IPS-NIHi7 (cell line): ENCODE results near the gene PYROXD2.

Source experiments
- DNase-seq: peaks from one replicate; pipeline ENCODE4 v3.0.0; 2012; ENCODE audit warnings: mixed read lengths; ENCODE audit errors: extremely low spot score

The PYROXD2 gene

DNA sequence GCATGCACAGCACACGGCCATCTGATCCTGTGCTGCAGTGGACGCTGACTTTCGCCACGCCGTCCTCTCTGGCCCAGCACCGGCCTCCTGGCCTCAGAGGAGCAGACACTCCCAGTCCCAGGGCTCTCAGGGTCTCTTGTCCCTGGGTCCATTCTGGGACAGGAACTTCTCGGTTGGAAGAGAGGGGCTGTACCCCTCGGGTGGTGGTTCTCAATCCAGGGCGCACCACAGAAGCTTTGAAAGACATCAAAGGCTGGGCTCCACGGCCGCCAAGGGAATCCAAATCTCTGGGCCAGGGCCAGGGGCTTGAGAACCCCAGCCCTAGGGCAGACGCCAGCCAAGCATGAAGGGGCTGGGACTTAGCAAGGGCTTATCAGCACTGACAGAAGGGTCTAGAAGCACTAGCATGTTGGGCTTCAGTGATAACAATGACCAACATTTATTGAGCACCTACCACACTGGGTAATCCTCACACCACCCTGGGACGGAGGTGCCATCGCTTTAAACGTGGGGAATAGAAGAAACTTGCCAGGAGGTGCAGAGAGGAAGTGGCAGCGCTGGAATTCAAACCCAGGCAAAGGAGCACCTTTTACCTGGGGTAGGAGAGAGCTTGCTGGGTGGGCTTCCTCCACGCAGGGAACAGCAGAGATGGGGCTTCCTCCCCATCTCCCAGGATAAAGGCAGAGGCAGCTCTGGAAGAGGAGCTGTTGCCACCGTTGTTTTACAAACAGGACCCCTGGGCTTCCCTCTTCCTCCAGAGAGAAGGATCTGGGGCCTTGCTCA, 1.8 kb upstream of the PYROXD2 start:
- DNase-seq = no peak

DNA sequence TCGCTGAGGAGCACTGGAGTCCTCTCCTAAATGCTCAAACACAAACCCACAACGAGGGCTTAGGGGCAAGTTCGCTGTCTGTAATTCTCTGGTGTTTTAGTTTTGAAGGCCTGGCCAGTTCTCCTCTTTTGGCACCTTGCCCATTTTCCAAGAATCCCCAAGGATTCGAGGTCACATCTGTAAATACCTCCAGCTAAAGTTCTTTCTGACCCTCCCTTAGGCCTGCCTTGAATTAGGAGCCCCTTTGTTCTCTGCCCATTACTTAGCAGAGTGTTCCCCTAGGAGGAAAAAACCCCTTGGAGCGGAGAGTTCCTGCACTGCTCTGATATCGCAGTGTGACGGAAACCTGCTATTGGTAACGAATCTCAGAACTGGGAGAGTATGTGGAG, 743 bp upstream of the PYROXD2 start:
- no peak for DNase-seq

DNA sequence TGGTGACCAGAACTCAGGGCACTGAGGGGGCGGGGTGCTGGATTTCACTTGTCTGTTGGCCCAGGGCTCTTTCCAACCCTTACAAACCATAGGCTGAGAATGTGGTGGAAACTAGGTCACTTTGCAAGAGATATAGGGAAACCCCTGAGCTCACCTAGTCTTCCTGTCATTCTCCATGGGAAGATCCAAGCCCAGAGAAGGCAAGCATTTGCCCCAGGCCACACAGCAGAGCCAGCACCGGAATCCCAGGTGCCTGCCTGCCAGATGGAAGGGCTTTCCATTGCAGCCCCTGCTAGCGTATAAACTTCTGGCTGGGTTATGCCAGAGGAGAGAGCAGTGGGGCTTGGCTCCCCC, 427 bp downstream of the PYROXD2 start:
- no peak for DNase-seq

DNA sequence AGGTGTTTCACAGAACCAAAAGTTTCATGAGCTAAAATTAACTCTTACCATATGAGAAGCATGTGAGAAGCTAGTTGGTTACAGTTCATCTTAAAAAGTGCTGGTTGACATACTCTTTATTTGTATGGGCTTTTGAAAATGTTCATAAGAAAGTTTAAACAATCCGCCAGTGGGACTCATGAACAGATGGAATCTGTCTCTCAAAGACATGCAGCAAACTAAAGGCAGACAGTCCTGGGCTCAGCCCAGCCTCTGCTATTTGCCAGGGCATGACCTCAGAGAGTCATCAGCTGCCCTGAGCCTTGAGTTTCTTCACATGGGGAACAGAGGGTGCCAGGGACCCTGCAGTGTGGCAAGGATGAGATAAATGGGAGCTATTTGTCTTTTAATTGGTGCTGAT, 3.2 kb downstream of the PYROXD2 start:
- no peak for DNase-seq

DNA sequence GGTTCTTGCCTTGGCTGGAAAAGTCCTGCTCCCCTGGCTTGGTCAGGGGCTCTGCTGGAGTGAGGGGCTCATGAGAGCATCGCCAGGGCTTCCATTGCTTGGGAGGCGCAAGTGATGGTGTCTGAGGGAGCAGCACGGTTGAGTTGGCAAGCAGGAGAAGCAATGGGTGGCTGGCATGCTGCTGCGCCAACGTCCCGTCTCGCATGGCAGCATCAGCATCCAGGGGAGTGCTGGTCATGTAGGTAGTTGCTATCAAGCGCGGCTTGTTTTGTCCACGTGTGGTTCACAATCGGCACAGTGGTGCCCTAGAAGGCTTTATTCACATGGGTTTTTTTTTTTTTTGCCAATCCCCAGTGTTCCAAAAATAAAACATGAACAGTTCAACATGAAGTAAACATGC, 3.8 kb downstream of the PYROXD2 start:
- no peak for DNase-seq

DNA sequence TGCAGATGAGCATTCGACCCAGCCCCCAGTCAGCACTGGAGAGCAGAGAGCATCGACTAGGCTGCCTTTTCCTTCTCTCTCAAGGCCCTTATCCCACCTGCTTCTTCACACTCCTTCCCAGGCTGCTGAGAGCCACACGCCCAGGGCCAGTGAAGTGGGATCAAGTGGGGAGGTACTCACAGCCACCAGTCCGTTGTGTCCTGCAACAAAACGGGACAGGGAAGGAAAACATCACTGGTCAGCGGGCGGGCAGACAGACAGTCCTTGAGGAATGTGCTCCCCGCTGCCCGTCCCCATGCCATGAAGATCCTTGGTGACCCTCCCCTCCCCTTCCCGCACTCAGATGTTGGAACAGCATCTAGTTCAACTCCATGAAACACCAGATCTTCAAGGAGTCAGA, 4.2 kb downstream of the PYROXD2 start:
- no peak for DNase-seq

DNA sequence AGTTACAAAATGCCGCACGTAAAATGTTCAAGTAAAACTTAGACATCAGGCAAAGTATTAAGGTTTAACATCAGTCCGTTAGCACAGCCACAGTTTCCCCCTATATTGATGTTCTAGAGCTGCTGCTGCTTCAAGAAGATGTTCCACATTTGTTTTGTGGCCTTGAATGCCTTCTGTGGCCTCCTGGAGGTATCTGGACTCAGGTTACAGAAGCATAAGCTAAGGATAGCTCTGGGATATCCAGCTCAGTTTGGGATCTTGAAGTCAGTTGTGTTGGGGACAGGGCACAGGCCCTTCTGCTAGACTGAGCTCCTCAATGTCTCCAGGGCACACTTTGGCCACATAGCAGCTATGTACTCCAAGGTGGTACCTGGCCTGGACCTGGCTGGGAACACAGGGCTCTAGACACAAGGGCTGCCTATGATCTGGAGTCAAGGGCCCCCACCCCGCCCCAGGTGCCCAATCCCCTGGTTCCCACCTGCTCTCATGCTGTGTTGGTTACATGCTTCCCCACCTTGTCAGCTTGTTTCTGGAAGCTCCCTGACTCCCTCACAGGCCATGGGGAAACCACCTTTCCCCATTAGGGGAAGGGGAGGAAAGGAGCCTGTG, 4.7 kb downstream of the PYROXD2 start:
- DNase-seq = no peak

DNA sequence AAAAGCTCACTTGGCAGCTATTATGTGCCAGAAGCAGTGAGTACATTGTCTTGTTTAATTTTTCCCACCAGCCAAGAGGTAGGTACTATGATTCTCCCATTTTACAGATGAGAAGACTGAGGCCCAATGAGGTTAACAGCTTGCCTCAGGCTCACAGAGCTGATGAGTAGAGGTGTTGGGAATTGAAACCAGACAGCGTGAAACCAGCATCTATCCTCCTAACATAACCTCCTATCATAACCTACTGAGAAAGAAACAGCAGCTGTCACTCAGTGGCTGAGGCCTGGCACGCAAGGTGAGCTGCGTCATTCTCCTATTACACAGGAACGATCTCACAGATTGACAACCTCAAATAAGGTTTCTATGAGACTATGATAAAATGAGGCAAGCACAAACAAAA, 6.2 kb downstream of the PYROXD2 start:
- no peak for DNase-seq

DNA sequence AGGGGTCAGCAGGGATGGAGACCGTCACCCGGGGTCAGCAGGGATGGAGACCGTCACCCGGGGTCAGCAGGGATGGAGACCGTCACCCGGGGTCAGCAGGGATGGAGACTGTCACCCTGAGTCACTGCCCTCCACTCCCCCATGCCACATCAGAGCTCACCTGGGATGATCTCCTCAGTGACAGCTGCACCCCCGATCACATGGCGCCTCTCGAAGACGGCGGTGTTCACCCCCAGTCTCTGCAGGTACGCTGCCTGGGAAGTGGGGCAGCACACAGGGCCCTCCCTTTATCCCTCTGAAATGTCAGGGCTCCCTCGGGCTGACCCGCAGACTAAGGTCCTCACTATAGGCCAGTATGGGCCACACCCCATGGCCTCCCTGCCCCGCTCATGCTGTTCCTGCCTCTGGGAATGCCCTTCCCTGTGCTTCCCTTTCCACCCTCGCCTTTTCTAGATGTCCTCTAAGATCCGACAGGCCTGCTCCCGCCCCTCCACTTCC, 7.2 kb downstream of the PYROXD2 start:
- DNase-seq = no peak

DNA sequence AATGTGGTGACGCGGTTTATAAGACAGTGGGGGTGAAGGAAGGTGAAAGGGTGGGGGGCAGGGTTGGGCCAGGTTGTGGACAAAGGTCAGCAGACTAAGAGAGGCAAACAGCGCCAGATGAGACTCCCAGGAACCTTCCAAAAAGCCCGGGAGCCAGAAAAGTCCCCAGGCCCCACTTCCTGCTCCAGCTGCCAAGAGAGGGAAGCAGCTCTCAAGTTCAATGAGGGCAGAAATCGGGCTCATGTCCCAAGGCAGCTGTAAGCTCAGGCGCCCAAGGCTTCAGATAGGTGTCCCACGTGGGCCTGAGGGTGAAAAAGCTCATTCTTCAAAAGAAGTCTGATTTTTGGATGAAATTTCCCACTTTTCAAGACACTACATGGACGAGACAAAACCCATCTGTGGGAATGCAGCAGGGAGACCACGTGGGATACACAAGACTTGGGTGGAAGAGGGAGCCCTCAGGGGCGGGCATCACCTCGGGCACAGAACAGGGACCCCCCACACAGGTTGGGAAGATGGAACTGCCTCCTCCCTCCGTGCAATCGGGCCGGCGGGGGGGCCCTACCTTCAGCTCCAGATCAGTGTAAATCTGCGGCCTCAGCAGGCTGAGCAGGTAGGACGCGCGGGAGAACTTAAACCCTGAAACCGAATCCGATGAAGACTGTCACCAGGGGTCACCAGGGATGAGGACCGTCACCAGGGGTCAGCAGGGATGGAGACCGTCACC, 7.8 kb downstream of the PYROXD2 start:
- no peak for DNase-seq

DNA sequence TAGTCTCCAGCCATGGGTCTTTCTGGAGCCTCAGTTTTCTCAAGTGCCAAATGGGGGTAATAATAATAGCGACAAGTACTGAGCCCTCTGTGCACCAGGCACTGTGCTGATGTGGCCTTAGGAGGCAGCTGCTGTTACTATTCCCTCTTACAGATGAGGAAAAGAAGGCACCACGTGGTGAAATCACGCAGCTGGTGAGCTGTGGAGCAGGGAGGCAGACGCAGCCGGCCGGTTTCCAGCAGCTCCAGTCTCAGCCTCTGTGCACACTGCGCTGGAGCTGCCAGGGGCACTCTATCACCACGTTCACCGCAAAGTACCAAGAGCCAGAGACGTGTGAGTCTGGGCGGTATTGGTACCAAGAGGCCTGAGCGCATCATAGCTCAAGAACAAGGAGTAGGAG, 9.6 kb downstream of the PYROXD2 start:
- no peak for DNase-seq

DNA sequence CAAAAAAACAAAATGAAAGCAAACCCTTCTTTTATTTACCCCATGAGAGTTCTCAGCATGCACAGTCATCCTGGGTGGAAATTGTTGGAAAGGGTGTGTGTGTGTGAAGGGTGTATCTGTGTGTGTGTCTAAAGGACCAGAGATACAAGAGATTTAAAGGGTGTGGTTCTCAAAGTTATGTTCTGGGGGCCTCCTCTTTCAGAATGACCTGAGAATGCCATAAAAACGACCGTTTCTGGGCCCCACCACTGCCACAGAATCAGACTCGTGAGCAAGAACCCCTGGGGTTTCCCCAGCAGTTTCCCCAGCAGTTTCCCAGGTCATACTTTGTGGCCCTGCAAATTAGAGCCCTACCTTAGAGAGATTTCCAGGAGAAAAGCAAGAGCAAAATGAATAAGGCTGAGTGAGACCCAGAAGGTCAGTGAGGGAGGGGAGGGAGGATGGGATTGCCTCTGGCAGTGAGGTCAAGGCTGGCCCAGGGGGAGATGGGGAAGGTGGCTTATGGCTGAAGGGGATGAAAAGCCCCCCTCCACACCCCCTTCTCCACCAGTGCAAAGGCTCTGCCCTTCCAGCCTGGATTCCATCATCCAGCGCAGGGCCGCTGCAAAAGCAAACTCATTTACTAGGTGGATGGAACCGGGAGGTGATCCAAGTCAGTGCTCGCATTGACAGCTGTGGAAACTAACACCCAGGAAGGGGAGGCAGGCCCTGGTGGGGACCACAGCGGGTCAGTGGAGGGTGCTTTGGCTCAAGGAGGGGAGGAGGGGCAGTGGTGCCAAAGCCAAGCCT, 10.2 kb downstream of the PYROXD2 start:
- no peak for DNase-seq

DNA sequence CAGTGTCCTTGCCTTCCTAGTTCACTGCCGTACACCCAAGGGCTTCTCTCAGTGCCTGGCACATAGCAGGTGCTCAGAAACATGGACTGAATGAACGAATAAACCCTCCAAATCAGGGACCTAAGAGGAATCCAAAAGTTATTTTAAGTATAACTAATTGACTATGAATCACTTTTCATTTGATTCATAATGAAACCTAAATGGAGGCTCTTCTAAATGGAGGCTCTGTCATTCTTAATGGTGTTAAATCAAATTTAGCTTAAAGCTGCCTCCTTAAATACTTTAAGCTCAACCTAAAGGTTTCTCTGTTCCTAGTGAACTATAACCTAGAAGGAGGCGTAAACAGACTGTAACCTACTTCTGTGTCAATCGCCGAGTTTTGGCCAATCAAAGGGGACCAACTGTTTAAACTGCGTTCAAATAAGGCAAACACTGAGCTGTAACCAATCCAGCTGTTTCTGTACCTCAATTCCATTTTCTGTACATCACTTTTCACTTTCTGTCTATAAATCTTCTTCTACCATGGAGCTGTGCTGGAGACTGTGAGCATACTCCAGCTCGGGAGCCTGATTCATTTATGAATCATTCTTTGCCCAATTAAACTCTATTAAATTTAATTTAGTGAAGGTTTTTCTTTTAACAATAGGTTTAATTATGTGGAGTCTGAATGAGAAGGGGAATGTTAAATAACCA, 11.0 kb downstream of the PYROXD2 start:
- no peak for DNase-seq

DNA sequence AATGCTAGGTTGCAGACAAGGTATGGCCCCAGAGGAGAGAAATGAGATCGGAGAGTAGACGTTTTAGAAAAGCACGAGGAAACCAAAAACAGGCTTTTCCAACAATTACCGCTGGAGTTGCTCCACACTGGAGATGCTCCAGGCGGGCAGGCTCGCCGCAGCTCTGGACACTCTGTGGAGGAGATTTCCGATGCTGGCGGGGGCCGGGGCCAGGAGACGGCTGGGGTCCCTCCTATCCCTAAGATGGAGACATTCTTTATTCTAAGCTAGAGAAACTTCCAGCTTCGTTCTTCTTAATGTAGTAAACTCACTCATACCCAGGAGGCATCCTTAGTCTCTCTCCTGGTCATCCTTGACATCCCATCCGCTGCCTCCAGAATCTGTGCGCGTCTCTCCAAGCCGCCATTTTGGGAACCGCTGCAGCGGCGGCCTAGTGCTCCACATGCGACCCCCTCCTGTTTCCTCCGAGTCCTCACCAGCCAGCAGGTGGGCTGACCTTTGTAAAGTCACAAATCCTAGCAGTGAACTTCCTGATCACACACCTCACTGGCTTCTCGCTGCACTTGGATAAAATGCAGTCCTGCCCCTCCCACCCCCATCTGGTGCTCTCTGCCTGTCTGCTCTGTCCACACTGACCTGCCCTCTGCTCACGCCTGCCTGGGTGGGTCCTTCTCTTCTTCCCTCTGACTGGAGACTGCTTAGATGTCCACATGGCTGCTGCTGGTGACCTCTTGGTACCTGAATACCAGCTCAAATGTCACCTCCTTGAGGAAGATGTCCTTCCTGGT, 11.9 kb downstream of the PYROXD2 start:
- DNase-seq = no peak

GRCh38 chr10:98402478-98402877, 12.5 kb downstream of the PYROXD2 start:
- DNase-seq = no peak

GRCh38 chr10:98400482-98400881, 14.5 kb downstream of the PYROXD2 start:
- no peak for DNase-seq

DNA sequence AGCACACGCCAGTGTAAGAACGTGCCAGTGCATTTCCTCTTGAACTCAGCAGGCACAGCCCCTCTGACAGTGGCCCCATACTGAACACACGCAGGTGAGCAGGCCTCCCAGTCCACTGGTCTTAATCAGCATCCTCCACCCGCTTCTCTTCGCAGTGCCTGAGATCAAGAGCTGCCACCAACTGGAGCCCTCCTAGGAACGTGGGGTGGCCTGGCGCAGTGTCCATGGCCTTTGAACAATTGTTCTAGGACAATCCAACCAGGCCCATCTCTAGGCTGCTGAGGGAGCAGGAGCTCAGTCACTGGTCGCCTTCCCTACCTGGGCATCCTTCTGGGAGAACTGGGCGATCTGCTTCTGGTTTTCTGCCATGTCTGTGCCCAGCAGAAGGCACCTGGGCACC, 15.2 kb downstream of the PYROXD2 start:
- DNase-seq = no peak

GRCh38 chr10:98397089-98397600, 17.8 kb downstream of the PYROXD2 start:
- no peak for DNase-seq

GRCh38 chr10:98396096-98397063, 18.6 kb downstream of the PYROXD2 start:
- no peak for DNase-seq
